HG03095 (cell line): ENCODE results near the gene FRG1.
"Not testable (repeated sequence)": the region's sequence is repeated elsewhere in the genome, so short reads cannot be mapped to it uniquely, and the experiment has no call there.

Experiments used
- ATAC-seq: cut with Tn5 transposase; IDR thresholded peaks from one replicate; pipeline ENCODE4 v1.9.1; 2021; ENCODE audit warnings: moderate library complexity; ENCODE audit not compliant: unreplicated experiment

The FRG1 gene

DNA sequence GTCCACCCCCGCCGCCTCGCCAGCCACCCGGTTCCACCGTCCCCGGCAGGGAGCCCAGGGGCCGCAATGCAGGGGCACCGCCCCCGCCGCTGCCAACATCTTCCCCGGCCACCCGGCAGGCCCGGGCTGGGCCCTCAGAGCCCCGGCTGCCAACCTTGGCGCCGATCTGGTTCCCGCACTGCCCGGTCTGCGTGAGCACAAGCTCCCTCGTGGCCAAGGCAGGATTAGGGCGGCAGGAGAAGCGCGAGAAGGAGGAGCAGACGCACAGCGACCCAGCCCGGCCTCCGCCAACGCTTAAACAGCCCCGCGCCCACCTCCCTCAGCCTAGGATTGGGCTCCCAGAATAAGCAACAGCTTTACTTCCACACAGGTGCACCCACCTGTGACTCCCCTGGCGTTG, 44.0 kb downstream of the FRG1 start:
- not testable (repeated sequence) for ATAC-seq

DNA sequence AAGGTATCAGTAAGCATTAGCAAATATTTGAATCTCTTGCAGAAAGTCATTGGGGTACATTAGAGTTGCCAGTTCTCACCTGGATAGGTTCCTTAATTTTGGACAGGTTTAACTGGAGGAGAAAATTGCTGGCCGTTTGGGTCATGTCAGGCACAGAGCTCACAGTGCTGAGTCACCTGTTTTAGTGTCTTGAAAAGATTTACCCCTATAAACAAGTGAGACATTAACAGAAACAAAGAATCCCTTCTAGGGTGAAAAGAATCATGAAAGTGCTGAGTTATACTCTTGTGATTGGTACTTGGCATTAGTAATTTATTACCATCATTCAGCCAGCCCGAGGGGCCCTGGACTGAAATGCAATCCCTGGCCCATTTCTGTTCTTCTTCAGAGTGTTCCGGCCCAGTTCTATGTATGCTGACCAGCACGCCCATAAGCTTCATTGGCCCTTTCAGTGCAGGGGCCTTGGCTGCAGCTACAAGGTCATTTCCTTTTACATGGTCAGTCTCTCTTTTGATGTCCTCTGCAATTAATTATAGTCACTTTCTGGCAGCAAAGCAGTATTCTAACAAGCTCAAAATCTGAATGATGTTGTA, 45.1 kb downstream of the FRG1 start:
- not testable (repeated sequence) for ATAC-seq

DNA sequence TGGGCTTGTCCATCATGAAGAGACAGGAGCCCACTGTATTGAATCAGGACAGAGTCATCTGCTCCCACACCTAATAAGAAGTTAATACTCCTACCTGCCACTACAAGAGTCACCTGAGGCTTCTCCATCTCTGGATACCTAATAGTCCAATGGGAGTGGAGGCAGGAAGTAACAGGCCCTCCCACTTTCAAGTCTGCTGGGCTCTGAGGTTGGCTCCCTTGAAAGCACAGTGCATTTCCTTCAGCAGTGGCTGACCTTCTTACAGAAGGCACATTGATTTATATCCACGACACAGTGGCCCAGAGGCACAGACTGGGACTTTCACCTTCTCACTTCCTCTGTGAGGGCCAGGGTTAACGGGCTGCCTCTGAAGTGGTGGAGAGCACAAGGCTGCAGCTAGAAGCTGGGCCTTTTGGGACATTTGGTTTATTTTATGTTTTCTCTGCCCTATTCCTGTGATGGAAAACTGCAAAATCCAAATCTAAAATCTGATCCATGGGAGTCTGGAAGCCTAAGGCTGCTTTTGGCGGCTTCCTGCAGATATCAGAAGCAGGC, 48.3 kb downstream of the FRG1 start:
- ATAC-seq: no peak

DNA sequence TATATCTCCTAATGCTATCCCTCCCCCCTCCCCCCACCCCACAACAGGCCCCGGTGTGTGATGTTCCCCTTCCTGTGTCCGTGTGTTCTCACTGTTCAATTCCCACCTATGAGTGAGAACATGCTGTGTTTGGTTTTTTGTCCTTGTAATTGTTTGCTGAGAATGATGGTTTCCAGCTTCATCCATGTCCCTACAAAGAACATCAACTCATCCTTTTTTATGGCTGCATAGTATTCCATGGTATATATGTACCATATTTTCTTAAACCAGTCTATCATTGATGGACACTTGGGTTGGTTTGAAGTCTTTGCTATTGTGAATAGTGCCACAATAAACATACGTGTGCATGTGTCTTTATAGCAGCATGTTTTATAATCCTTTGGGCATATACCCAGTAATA, 49.3 kb downstream of the FRG1 start:
- ATAC-seq: not testable (repeated sequence)
